ENCODE data around the gene TTC1. TPM values are rescaled to one million over a fixed set of nuclear protein-coding genes. Genes with fewer than 3 reads are reported as not detected.
"Not testable (repeated sequence)": the region's sequence is repeated elsewhere in the genome, so short reads cannot be mapped to it uniquely, and the experiment has no call there.

The TTC1 gene
- total RNA-seq, 1 donor from 2014 or later: 69.1 TPM

DNA sequence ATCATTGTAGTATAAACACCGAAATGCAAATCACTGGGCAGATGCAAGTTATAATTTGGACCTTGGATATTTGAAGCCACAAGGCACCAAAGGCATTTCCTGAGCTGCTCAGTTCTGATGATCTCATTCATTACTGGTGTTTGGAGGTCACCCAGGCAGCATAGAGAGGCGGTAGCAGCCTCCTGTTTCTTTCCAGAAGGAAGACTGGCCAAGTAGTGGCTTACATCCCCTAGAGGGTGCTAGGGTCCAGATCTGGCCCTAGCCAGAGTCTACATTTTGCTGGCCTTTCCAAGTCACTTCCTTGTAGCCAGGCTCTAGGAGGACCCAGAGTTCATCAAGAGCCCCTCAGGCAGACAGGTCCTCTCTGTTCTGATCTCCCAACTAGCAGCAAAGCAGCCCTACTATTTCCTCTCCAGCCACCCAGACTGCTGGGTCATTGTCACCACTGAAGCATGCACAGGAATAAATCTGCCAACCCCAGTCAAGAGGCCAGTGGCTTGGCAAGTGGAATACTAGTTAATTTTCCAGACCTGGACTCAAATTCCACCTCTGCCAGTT, 33.4 kb upstream of the TTC1 start:
- H3K27ac Mint-ChIP-seq: no peak overlapping the region
- no peak for DNase-seq (ENCODE audit: low spot score)
- H3K4me1 Mint-ChIP-seq (ENCODE audit: low read depth): peaks cover 5% of the 10 kb centered on the region
- H3K9me3 Mint-ChIP-seq: no peaks in the 10 kb centered on the region
- H3K4me3 Mint-ChIP-seq: no peak overlapping the region
- H3K36me3 Mint-ChIP-seq (ENCODE audit: low read depth): no peaks in the 10 kb centered on the region
- H3K27me3 Mint-ChIP-seq (ENCODE audit: insufficient read depth): peaks cover 51% of the 10 kb centered on the region
- intact Hi-C loops (cut with micrococcal nuclease): no loop called here

DNA sequence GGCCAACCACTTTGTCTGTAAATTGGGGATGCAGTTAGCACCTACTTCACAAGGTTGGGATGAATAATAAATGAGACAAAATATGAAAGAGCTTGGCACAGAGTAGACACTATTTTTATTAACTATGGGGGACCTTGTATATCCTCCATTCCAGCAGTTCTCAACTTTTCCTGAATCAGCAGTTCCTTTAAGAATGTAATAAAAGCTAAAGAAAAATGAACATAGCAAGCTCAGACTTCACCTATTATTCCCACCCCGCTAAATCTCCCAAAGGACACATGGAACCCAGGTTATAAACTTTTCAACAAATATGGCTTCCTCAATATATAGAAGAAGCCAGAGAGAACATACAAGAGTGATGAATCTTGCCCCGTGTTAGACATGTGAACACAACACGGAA, 32.0 kb upstream of the TTC1 start:
- DNase-seq (ENCODE audit: low spot score): no peak
- Mint-ChIP-seq H3K9me3 (no peaks in the 10 kb centered on the region), H3K4me1 (ENCODE audit: low read depth) (peaks cover 5% of the 10 kb centered on the region), H3K27me3 (ENCODE audit: insufficient read depth) (peaks cover 43% of the 10 kb centered on the region), H3K27ac (no peak overlapping the region), H3K36me3 (ENCODE audit: low read depth) (no peaks in the 10 kb centered on the region), H3K4me3 (no peak overlapping the region)
- intact Hi-C loops (cut with micrococcal nuclease): no loop called here

DNA sequence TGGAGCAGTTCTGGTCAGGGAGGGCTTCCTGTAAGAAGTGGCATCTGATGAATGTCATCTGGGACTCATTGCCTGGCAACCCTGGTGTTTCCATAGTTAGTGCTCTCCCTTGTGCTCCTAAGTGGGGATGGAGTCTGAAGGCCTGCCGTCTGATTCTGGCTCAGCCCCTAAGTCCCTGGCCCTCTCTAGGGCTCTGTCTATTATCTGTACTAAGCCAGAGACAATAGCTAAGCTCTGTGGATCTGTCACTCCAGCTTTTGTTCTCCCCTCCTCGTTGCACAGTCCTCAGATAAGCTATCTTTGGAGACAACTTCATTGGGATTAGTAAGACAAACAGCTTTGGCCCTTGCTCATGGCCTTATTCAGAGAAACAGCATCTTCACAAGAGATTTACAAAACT, 30.6 kb upstream of the TTC1 start:
- no peak overlapping the region for H3K27ac Mint-ChIP-seq
- no peak for DNase-seq (ENCODE audit: low spot score)
- H3K4me1 Mint-ChIP-seq (ENCODE audit: low read depth): no peaks in the 10 kb centered on the region
- no peaks in the 10 kb centered on the region for H3K36me3 Mint-ChIP-seq (ENCODE audit: low read depth)
- H3K27me3 Mint-ChIP-seq (ENCODE audit: insufficient read depth): peaks cover 40% of the 10 kb centered on the region
- intact Hi-C loops (cut with micrococcal nuclease): no loop called here
- no peak overlapping the region for H3K4me3 Mint-ChIP-seq
- no peaks in the 10 kb centered on the region for H3K9me3 Mint-ChIP-seq

DNA sequence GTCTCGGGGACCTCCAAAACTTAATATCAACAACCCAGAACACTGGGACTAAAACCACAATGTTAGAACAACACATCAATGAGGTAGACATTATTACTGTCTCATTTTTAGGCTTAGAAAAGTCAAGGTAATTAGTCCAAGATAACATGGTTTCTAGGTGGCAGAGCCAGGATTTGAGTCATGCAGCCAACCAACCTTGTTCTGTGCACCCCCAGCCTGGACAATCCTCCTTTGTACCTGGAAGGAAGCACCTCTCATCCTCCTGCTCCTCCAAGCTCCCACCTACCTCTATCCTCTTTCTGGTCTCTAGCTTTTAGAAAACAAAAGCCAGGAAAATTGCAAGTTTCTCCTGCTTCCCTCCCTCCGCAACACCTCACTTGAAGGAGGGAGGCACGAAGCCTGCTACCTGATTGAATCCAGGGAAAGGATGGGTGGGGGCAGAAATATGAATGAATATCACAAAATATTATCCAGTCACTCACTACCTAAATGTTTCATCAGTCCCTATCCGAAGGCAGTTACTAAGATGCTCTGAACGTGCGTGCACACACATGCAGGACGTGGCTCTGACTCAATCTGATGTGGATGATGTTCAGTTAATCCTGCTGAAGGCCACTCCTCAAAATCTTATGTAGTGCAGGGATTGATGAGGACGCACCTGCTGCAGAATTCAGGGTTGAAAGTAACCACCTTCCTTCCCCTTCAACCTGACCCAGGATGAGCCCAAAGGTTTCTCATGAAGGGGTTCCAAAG, 26.3 kb upstream of the TTC1 start:
- Mint-ChIP-seq H3K36me3 (ENCODE audit: low read depth) (no peaks in the 10 kb centered on the region), H3K27ac (no peak overlapping the region), H3K27me3 (ENCODE audit: insufficient read depth) (peaks cover 41% of the 10 kb centered on the region), H3K4me1 (ENCODE audit: low read depth) (peaks cover 4% of the 10 kb centered on the region), H3K9me3 (no peaks in the 10 kb centered on the region), H3K4me3 (no peak overlapping the region)
- intact Hi-C loops (cut with micrococcal nuclease): no loop called here
- DNase-seq (ENCODE audit: low spot score): no peak

DNA sequence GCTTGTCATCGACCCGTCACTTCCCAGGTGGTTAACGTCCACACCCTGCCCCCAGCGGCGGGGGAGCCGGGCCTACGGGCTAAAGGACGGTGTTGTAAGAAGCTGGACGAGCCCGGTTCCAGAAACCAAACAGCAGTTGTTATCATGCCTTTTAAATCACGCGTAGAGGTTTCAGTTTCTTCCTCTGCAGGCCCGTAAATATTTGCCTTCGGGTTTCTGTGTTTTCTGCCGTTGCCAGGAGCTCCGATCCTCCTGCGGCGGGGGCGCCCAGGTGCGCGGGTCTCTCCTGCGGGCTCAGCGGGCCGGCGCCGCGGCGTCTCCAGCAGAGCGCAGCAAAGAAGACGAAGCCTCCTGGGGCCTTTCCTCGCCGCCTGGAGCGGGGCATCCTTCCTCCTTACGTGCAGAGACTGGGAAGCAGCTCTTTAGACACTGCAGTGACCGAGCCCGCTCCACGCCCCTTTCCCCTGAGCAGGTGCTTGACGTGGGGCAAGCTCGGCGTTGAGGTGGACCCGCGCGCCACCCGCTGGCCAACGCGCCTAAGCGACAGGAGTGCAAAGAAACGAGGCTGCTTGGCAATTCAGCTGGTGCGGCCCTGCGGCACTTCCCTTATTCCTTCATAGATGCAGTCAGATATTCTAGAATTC, 21.8 kb upstream of the TTC1 start:
- Mint-ChIP-seq H3K36me3 (ENCODE audit: low read depth) (no peaks in the 10 kb centered on the region), H3K4me3 (peak overlapping the region; percentile 53), H3K27ac (no peak overlapping the region)

DNA sequence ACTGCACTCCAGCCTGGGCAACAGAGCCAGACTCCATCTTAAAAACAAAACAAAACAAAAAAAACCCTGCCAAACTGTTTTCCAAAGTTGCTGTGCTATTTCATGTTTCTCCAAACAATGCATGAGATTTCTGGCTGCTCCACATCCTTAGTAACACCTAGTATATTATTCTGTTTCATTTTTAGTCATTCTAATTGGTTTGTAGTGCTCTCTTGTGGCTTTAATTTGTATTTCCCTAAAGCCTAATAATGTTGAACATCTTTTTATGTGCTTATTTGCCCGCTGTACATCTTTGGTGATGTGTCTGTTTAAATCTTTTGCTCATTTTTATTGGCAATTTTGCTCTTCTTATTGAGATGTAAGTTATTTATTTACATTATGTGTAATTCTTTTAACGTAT, 18.4 kb upstream of the TTC1 start:
- Mint-ChIP-seq H3K27me3 (ENCODE audit: insufficient read depth) (peaks cover 58% of the 10 kb centered on the region), H3K27ac (no peak overlapping the region), H3K4me1 (ENCODE audit: low read depth) (peaks cover 10% of the 10 kb centered on the region), H3K4me3 (no peak overlapping the region), H3K9me3 (peaks cover 11% of the 10 kb centered on the region), H3K36me3 (ENCODE audit: low read depth) (no peaks in the 10 kb centered on the region)
- intact Hi-C loops (cut with micrococcal nuclease): no loop called here
- DNase-seq (ENCODE audit: low spot score): no peak

More for the DNA sequence above, 21.8 kb upstream of the TTC1 start:
- intact Hi-C loops (cut with micrococcal nuclease): loop anchor here (1.0 to 5.0 kb wide), 5 partner anchors 472 to 830 kb away; partner anchors contain the start of gene IL12B
- peaks cover 68% of the 10 kb centered on the region for H3K27me3 Mint-ChIP-seq (ENCODE audit: insufficient read depth)
- H3K9me3 Mint-ChIP-seq: no peaks in the 10 kb centered on the region
- peak; percentile 60 for DNase-seq (ENCODE audit: low spot score)
- peaks cover 10% of the 10 kb centered on the region for H3K4me1 Mint-ChIP-seq (ENCODE audit: low read depth)

DNA sequence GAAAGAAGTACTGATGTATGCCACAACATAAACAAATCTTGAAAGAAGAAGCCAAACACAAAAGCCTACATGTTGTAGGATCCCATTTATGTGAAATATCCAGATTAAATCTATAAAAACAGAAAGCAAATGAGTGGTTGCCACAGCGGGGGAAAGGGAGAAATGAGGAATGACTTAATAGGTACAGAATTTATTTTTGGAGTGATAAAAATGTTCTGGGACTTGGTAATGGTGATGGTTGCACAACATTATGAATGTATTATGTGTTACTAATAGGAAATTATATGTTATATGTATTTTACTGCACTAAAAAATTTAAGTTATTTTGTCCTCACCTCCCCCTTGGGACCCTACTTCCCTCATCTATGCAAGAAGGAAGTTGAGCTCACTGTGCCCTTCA, 16.4 kb upstream of the TTC1 start:
- no peak for DNase-seq (ENCODE audit: low spot score)
- intact Hi-C loops (cut with micrococcal nuclease): no loop called here
- Mint-ChIP-seq H3K4me3 (no peak overlapping the region), H3K4me1 (ENCODE audit: low read depth) (peaks cover 7% of the 10 kb centered on the region), H3K27me3 (ENCODE audit: insufficient read depth) (peaks cover 52% of the 10 kb centered on the region), H3K36me3 (ENCODE audit: low read depth) (no peaks in the 10 kb centered on the region), H3K27ac (no peak overlapping the region), H3K9me3 (peaks cover 11% of the 10 kb centered on the region)

DNA sequence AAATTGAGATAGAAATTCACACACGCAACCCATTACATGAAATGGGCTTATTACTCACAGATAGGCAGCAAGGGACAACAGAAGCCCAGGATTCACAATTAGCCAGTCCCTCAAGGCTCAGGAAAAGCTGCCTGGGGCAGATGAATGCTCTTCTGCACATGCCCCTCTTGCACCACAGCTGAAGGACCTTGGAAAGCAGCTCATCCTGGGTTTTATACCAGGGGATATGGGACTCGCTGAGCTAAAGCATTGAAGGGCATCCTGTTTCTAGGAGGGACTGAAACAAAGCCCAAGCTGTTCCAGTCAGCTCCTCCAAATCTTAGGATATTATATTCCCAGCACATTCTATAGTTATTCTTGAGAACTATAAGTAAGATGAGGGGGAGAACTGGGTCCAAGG, 15.7 kb upstream of the TTC1 start:
- H3K36me3 Mint-ChIP-seq (ENCODE audit: low read depth): no peaks in the 10 kb centered on the region
- intact Hi-C loops (cut with micrococcal nuclease): no loop called here
- no peak overlapping the region for H3K4me3 Mint-ChIP-seq
- no peak for DNase-seq (ENCODE audit: low spot score)
- H3K4me1 Mint-ChIP-seq (ENCODE audit: low read depth): peaks cover under 1% of the 10 kb centered on the region
- peaks cover 50% of the 10 kb centered on the region for H3K27me3 Mint-ChIP-seq (ENCODE audit: insufficient read depth)
- peaks cover 11% of the 10 kb centered on the region for H3K9me3 Mint-ChIP-seq
- no peak overlapping the region for H3K27ac Mint-ChIP-seq

DNA sequence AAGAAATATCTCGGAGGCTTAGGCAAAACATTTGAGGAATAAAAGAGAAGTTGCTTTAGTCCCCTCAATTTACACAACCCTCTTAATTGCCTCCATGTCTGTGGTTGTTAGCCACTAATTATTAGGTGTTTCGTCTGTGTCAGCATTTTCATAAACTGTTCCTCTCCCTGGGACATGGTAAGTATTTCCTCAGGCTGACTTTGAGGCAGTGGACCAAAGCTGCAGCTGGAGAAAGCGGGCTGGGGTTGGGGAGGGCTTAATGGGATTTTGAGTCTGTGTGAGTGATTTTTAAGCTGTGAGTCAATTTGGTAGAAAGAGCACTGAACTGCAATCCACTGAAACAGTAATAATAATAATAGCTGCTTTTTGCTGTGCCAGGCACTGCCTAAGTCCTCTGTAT, 13.0 kb upstream of the TTC1 start:
- H3K27ac Mint-ChIP-seq: no peak overlapping the region
- H3K4me1 Mint-ChIP-seq (ENCODE audit: low read depth): no peaks in the 10 kb centered on the region
- H3K36me3 Mint-ChIP-seq (ENCODE audit: low read depth): no peaks in the 10 kb centered on the region

DNA sequence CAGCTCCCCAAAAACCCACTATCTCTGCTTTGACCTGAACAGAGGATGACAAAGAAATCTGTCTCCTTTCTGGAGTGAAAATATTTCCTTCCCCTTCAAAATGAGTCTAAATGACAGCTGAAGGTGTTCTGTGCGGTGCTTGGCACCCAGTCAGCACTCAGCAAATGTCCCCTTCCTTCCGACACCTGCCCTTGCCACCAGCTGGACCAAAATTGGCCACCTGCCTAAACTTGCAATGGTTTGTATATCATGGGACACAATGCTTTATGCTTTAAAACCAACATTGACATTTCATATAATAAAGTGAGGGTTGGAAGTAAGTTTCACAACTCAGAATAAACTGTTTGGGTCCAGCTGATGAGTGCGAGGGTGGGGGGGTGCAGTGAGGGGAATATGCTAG, 7.5 kb upstream of the TTC1 start:
- no peaks in the 10 kb centered on the region for H3K9me3 Mint-ChIP-seq
- DNase-seq (ENCODE audit: low spot score): no peak
- no peaks in the 10 kb centered on the region for H3K4me1 Mint-ChIP-seq (ENCODE audit: low read depth)
- no peaks in the 10 kb centered on the region for H3K36me3 Mint-ChIP-seq (ENCODE audit: low read depth)
- no peak overlapping the region for H3K27ac Mint-ChIP-seq
- intact Hi-C loops (cut with micrococcal nuclease): no loop called here
- peaks cover 27% of the 10 kb centered on the region for H3K27me3 Mint-ChIP-seq (ENCODE audit: insufficient read depth)
- no peak overlapping the region for H3K4me3 Mint-ChIP-seq

More for the DNA sequence above, 13.0 kb upstream of the TTC1 start:
- H3K9me3 Mint-ChIP-seq: peaks cover 11% of the 10 kb centered on the region
- peaks cover 48% of the 10 kb centered on the region for H3K27me3 Mint-ChIP-seq (ENCODE audit: insufficient read depth)
- H3K4me3 Mint-ChIP-seq: no peak overlapping the region
- intact Hi-C loops (cut with micrococcal nuclease): no loop called here
- no peak for DNase-seq (ENCODE audit: low spot score)

DNA sequence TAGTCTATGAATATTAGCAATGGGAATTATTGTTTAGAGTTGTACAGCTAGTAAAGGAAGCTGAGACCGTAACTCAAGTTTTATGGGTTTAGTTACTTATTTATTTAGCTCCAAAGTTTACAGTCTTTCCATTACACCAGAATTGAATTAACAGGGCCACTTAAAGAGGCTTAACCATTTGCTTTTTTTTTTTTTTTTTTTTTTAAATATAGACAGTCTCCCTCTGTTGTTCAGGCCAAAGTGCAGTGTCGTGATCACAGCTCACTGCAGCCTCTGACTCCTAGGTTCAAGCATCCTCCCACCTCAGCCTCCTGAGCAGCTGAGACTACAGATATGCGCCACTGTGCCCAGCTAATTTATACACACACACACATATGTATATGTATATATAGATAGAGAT, 1.4 kb upstream of the TTC1 start:
- Mint-ChIP-seq H3K9me3 (no peaks in the 10 kb centered on the region), H3K4me3 (no peak overlapping the region), H3K27me3 (ENCODE audit: insufficient read depth) (peaks cover 4% of the 10 kb centered on the region), H3K27ac (no peak overlapping the region), H3K4me1 (ENCODE audit: low read depth) (peaks cover 24% of the 10 kb centered on the region), H3K36me3 (ENCODE audit: low read depth) (peaks cover 16% of the 10 kb centered on the region)
- DNase-seq (ENCODE audit: low spot score): no peak
- intact Hi-C loops (cut with micrococcal nuclease): loop anchor here (5.0 kb wide), 1 partner anchor 845 kb away; no protein-coding TSS in a partner anchor

DNA sequence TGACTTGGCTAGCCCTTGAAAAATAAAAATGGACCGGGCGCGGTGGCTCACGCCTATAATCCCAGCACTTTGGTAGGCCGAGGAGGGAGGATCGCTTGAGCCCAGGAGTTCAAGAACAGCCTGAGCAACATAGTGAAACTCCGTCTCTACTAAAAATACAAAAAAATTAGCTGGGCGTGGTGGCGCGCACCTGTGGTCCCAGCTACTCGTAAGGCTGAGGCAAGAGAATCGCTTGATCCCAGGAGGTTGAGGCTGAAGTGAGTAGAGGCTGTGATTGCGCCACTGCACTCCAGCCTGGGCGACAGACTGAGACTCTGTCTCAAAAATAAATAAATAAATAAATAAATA, 436 bp upstream of the TTC1 start:
- intact Hi-C loops (cut with micrococcal nuclease): loop anchor here (2.0 to 5.0 kb wide), 3 partner anchors 672 to 1188 kb away; no protein-coding TSS in a partner anchor
- peaks cover 29% of the 10 kb centered on the region for H3K4me1 Mint-ChIP-seq (ENCODE audit: low read depth)
- H3K27ac Mint-ChIP-seq; H3K27me3 Mint-ChIP-seq (ENCODE audit: insufficient read depth); H3K9me3 Mint-ChIP-seq; DNase-seq (ENCODE audit: low spot score); H3K4me3 Mint-ChIP-seq: not testable (repeated sequence)
- H3K36me3 Mint-ChIP-seq (ENCODE audit: low read depth): peaks cover 19% of the 10 kb centered on the region

DNA sequence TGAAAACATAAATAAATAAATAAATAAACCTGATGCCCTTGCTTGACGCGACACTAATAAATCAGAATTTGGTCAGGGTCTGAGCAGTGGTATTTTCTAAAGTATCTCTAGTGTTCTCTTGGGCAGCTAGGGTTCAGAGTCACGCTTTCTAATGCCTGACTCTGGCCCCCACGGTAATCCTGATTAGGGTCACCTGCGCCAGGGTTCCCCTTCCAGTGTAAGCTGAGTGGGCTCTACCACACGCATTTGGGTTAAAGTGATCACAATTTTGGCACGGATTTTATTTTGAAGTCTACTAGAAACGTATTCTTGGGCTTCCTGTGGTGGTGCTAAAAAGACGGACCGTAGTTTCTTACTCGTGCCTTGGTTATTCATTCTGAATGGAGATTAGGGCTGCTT, 651 bp downstream of the TTC1 start:
- Mint-ChIP-seq H3K27me3 (ENCODE audit: insufficient read depth) (peaks cover 4% of the 10 kb centered on the region), H3K36me3 (ENCODE audit: low read depth) (peaks cover 19% of the 10 kb centered on the region), H3K27ac (peak overlapping the region; percentile 91), H3K9me3 (no peaks in the 10 kb centered on the region), H3K4me3 (peak overlapping the region; percentile 91), H3K4me1 (ENCODE audit: low read depth) (peaks cover 29% of the 10 kb centered on the region)
- no peak for DNase-seq (ENCODE audit: low spot score)
- intact Hi-C loops (cut with micrococcal nuclease): loop anchor here (1.0 to 5.0 kb wide), 10 partner anchors 110 to 1189 kb away; partner anchors contain the start of genes PWWP2A, SLU7 and UBLCP1
